HepG2 (cell line): ENCODE results near the gene SCUBE2. TPM values are rescaled to one million over a fixed set of nuclear protein-coding genes. Genes with fewer than 3 reads are reported as not detected.

Source experiments
- ATAC-seq: fragments of 200-7000 bp; cut with Tn5 transposase; 3 replicates; pipeline ENCODE4 v1.9.1; 2020; ENCODE audit warnings: mild to moderate bottlenecking, moderate library complexity
- BruUV-seq: library from RNA; stranded (reverse); fragments of 400-500 nt; replicated peaks from 2 replicates; lab custom pipeline; 2021; lab: Mats Ljungman, UMichigan
- CTCF ChIA-PET: fragments of 300-600 bp; formaldehyde crosslinking; extraction: SDS; loops from one replicate; lab custom pipeline; 2021; ENCODE audit warnings: low total read pairs, inconsistent platforms, low intra/inter-chr PET ratio; lab: Yijun Ruan, JAX
- POLR2A ChIA-PET: fragments of 350-600 bp; sonication (Branson Sonifier 250); formaldehyde crosslinking; loops from one replicate; lab custom pipeline; 2020; ENCODE audit warnings: antibody characterized with exemption, inconsistent platforms; lab: Yijun Ruan, JAX
- DNase-seq: peaks from one replicate; pipeline ENCODE4 v3.0.0-alpha.2; 2015; ENCODE audit warnings: low spot score
- FAIRE-seq: peaks from 3 replicates; lab custom pipeline; 2011; peaks lifted over from hg19 to GRCh38; lab: Jason Lieb, UNC
- H2AFZ ChIP-seq: one replicate; pipeline ENCODE4 v1.6.1; 2011; ENCODE audit warnings: low read length, inconsistent platforms
- H3K27ac ChIP-seq: fragments of 300-600 bp; 3 replicates; pipeline ENCODE4 v1.8.0; 2011; ENCODE audit warnings: mixed run types, mild to moderate bottlenecking, mixed read lengths, low read length, inconsistent platforms; ENCODE audit not compliant: insufficient read depth; ENCODE audit errors: extremely low read length
- H3K27me3 ChIP-seq, 2 experiments: fragments of 200-600 bp in 1 of 2; 2 replicates in 1 of 2; 3 replicates in 1 of 2; pipeline versions ENCODE4 v1.6.0 to v1.8.0; 2011; ENCODE audit warnings: low read length in 2 of 2, mild to moderate bottlenecking in 2 of 2, moderate library complexity in 2 of 2, inconsistent platforms in 1 of 2; ENCODE audit not compliant: insufficient read depth in 2 of 2, control insufficient read depth in 1 of 2
- H3K36me3 ChIP-seq, 2 experiments: fragments of 200-600 bp in 1 of 2; replicated peaks in 1 of 2; 2 replicates in 1 of 2; 3 replicates in 1 of 2; pipeline versions ENCODE4 v1.5.1 to v1.8.0; 2011; ENCODE audit warnings: low read length in 2 of 2, inconsistent platforms in 1 of 2; ENCODE audit not compliant: insufficient read depth in 2 of 2, control insufficient read depth in 1 of 2
- H3K4me1 ChIP-seq: 2 replicates; pipeline ENCODE4 v1.5.1; 2012; ENCODE audit warnings: low read length, inconsistent platforms; ENCODE audit not compliant: insufficient read depth
- H3K4me2 ChIP-seq: 2 replicates; pipeline ENCODE4 v1.6.0; 2011; ENCODE audit warnings: low read depth, low read length, inconsistent platforms
- H3K4me3 ChIP-seq, 3 experiments: fragments of 200-600 bp in 1 of 3; sonication (generic), shearing (Covaris generic) in 1 of 3; replicated peaks in 1 of 3; 2 replicates each; pipeline ENCODE4 v1.5.1; 2011 to 2016; ENCODE audit warnings: low read length in 3 of 3, inconsistent platforms in 2 of 3, low read depth in 2 of 3, mild to moderate bottlenecking in 2 of 3, control low read depth in 1 of 3, mixed read lengths in 1 of 3; ENCODE audit not compliant: insufficient read depth in 1 of 3
- H3K79me2 ChIP-seq: one replicate; pipeline ENCODE4 v1.6.1; 2011; ENCODE audit warnings: low read length, inconsistent platforms; ENCODE audit not compliant: insufficient read depth
- H3K9ac ChIP-seq: 2 replicates; pipeline ENCODE4 v1.6.0; 2011; ENCODE audit warnings: mild to moderate bottlenecking, low read depth, low read length, inconsistent platforms; ENCODE audit not compliant: insufficient read depth
- H3K9me3 ChIP-seq: 2 replicates; pipeline ENCODE4 v1.5.1; 2012; ENCODE audit warnings: mild to moderate bottlenecking, low read length
- H4K20me1 ChIP-seq: 2 replicates; pipeline ENCODE4 v1.6.0; 2011; ENCODE audit warnings: inconsistent platforms, mild to moderate bottlenecking, low read length, moderate library complexity; ENCODE audit not compliant: insufficient read depth
- CC2D1A ChIP-seq: sonication (generic); formaldehyde crosslinking; IDR thresholded peaks from 2 replicates; pipeline ENCODE4 v1.8.1; 2023; ENCODE audit warnings: mild to moderate bottlenecking, missing genetic modification reagents
- CREB1 ChIP-seq, 2 experiments: fragments of 450-650 bp in 1 of 2; IDR thresholded peaks; 2 replicates each; pipeline ENCODE4 v1.6.1; 2016 to 2017; ENCODE audit warnings: control low read depth in 1 of 2, mild to moderate bottlenecking in 1 of 2, missing compliant biosample characterization in 1 of 2, missing genetic modification characterization in 1 of 2
- ELF4 ChIP-seq: sonication (generic); formaldehyde crosslinking; IDR thresholded peaks from 2 replicates; pipeline ENCODE4 v1.5.0; 2020; ENCODE audit warnings: missing genetic modification reagents, mild to moderate bottlenecking, moderate library complexity, borderline replicate concordance
- HNF4G ChIP-seq, 2 experiments: sonication (generic) in 1 of 2; formaldehyde crosslinking in 1 of 2; IDR thresholded peaks; 2 replicates each; pipeline versions ENCODE4 v1.4.0 to v1.6.1; 2011 to 2020; ENCODE audit warnings: borderline replicate concordance in 2 of 2, low read depth in 2 of 2, mild to moderate bottlenecking in 2 of 2, low read length in 1 of 2, missing genetic modification reagents in 1 of 2, moderate library complexity in 1 of 2
- IRX3 ChIP-seq: sonication (generic); formaldehyde crosslinking; IDR thresholded peaks from 2 replicates; pipeline ENCODE4 v1.8.1; 2023; ENCODE audit warnings: mild to moderate bottlenecking, low read depth, missing genetic modification reagents, borderline replicate concordance
- KDM2A ChIP-seq: sonication (generic); formaldehyde crosslinking; IDR thresholded peaks from 2 replicates; pipeline ENCODE4 v1.4.0; 2020; ENCODE audit warnings: low read depth, missing genetic modification reagents, borderline replicate concordance
- MTF2 ChIP-seq: sonication (generic); formaldehyde crosslinking; IDR thresholded peaks from 2 replicates; pipeline ENCODE4 v1.5.0; 2020; ENCODE audit warnings: missing genetic modification reagents, borderline replicate concordance
- NCOA1 ChIP-seq: sonication (generic); formaldehyde crosslinking; IDR thresholded peaks from 2 replicates; pipeline ENCODE4 v1.9.0; 2021; ENCODE audit warnings: missing genetic modification reagents
- WIZ ChIP-seq: sonication (generic); formaldehyde crosslinking; IDR thresholded peaks from 2 replicates; pipeline ENCODE4 v1.5.1; 2020; ENCODE audit warnings: mild to moderate bottlenecking, missing genetic modification reagents
- XRCC5 ChIP-seq: fragments of 200-400 bp; formaldehyde crosslinking; optimal IDR thresholded peaks from 2 replicates; pipeline ENCODE3; 2017; ENCODE audit warnings: mild to moderate bottlenecking, low read length
- ZKSCAN8 ChIP-seq: IDR thresholded peaks from 2 replicates; pipeline ENCODE4 v1.6.1; 2016; ENCODE audit warnings: borderline replicate concordance, missing genetic modification reagents, missing compliant biosample characterization
- ZNF382 ChIP-seq: sonication (generic); formaldehyde crosslinking; IDR thresholded peaks from 2 replicates; pipeline ENCODE4 v1.5.0; 2020; ENCODE audit warnings: missing genetic modification reagents, mild to moderate bottlenecking, borderline replicate concordance
- ZNF543 ChIP-seq: sonication (generic); formaldehyde crosslinking; IDR thresholded peaks from 2 replicates; pipeline ENCODE4 v1.4.0; 2020; ENCODE audit warnings: mild to moderate bottlenecking, missing genetic modification reagents
- WGBS: methylation state at CpG from one replicate; pipeline ENCODE4 v1.1.6; 2017; ENCODE audit warnings: low lambda C conversion rate; 5-methylcytosine and 5-hydroxymethylcytosine counted together
- in situ Hi-C: cut with HindIII; loops from 2 replicates; pipeline ENCODE4 v1.10.0; 2017; ENCODE audit warnings: low pct_unique_long_range_greater_than_20kb; ENCODE audit not compliant: extremely low pct_ligation_motif_present
- intact Hi-C: fragments of 100-400 bp; cut with micrococcal nuclease; formaldehyde crosslinking; loops from one replicate; pipeline ENCODE4 v1.10.0; 2022; ENCODE audit not compliant: unreplicated experiment
- polyA plus RNA-seq, 8 experiments: library from polyadenylated mRNA; depleted of rRNA in 3 of 8; stranded (reverse) in 7 of 8; unstranded in 1 of 8; fragments of >200 nt; fragmentation: Illumina TruSeq in 4 of 8; extraction: Trizol in 4 of 8; gene quantifications; 2 replicates each; pipeline versions ENCODE4 v1.2.1 to v1.2.3, GENCODE V29; 2011 to 2016; ENCODE audit warnings: low read depth in 4 of 8, missing spikeins in 1 of 8, mixed read lengths in 1 of 8; ENCODE audit not compliant: insufficient read depth in 1 of 8
- total RNA-seq, 5 experiments: library from RNA; depleted of rRNA; stranded (reverse); fragments of >200 nt; fragmentation: Illumina TruSeq; extraction: Trizol; gene quantifications; 2 replicates each; pipeline ENCODE4 v1.2.3, GENCODE V29; 2016; ENCODE audit warnings: low read depth in 1 of 5
- TF ChIP-seq, protein P1 (sequence below): sonication (generic); formaldehyde crosslinking; IDR thresholded peaks from 2 replicates; pipeline ENCODE4 v1.5.1; 2020; ENCODE audit warnings: mild to moderate bottlenecking, missing genetic modification reagents, moderate library complexity
- TF ChIP-seq, protein P2 (sequence below): sonication (generic); formaldehyde crosslinking; IDR thresholded peaks from 2 replicates; pipeline ENCODE4 v1.5.1; 2020; ENCODE audit warnings: missing genetic modification reagents, mild to moderate bottlenecking, borderline replicate concordance
- TF ChIP-seq, protein P3 (sequence below): sonication (generic); formaldehyde crosslinking; IDR thresholded peaks from 2 replicates; pipeline ENCODE4 v1.4.0; 2020; ENCODE audit warnings: missing genetic modification reagents

SCUBE2 gene
- total and polyA plus RNA-seq, 2 of the 13 experiments (the other 11 are each of a cell fraction or from before 2014, with no cell fraction given), result 0.09 TPM; not detected in 1

DNA sequence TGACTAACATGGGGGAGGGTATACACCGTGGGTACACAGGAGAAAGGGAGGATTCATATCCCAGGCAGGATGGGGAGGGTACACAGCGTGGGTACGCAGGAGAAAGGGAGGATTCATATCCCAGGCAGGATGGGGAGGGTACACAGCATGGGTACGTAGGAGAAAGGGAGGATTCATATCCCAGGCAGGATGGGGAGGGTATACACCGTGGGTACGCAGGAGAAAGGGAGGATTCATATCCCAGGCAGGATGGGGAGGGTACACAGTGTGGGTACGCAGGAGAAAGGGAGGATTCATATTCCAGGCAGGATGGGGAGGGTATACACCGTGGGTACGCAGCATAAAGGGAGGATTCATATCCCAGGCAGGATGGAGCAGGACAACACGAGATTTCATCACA, 51.0 kb downstream of the SCUBE2 start (continued):
- TF ChIP-seq, protein P1, sequence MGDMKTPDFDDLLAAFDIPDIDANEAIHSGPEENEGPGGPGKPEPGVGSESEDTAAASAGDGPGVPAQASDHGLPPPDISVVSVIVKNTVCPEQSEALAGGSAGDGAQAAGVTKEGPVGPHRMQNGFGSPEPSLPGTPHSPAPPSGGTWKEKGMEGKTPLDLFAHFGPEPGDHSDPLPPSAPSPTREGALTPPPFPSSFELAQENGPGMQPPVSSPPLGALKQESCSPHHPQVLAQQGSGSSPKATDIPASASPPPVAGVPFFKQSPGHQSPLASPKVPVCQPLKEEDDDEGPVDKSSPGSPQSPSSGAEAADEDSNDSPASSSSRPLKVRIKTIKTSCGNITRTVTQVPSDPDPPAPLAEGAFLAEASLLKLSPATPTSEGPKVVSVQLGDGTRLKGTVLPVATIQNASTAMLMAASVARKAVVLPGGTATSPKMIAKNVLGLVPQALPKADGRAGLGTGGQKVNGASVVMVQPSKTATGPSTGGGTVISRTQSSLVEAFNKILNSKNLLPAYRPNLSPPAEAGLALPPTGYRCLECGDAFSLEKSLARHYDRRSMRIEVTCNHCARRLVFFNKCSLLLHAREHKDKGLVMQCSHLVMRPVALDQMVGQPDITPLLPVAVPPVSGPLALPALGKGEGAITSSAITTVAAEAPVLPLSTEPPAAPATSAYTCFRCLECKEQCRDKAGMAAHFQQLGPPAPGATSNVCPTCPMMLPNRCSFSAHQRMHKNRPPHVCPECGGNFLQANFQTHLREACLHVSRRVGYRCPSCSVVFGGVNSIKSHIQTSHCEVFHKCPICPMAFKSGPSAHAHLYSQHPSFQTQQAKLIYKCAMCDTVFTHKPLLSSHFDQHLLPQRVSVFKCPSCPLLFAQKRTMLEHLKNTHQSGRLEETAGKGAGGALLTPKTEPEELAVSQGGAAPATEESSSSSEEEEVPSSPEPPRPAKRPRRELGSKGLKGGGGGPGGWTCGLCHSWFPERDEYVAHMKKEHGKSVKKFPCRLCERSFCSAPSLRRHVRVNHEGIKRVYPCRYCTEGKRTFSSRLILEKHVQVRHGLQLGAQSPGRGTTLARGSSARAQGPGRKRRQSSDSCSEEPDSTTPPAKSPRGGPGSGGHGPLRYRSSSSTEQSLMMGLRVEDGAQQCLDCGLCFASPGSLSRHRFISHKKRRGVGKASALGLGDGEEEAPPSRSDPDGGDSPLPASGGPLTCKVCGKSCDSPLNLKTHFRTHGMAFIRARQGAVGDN (CRISPR knock-in tag), result no peak
- TF ChIP-seq, protein P2, sequence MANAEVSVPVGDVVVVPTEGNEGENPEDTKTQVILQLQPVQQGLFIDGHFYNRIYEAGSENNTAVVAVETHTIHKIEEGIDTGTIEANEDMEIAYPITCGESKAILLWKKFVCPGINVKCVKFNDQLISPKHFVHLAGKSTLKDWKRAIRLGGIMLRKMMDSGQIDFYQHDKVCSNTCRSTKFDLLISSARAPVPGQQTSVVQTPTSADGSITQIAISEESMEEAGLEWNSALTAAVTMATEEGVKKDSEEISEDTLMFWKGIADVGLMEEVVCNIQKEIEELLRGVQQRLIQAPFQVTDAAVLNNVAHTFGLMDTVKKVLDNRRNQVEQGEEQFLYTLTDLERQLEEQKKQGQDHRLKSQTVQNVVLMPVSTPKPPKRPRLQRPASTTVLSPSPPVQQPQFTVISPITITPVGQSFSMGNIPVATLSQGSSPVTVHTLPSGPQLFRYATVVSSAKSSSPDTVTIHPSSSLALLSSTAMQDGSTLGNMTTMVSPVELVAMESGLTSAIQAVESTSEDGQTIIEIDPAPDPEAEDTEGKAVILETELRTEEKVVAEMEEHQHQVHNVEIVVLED (CRISPR knock-in tag), result no peak
- no peak for TF ChIP-seq ZNF543 (CRISPR knock-in tag)

DNA sequence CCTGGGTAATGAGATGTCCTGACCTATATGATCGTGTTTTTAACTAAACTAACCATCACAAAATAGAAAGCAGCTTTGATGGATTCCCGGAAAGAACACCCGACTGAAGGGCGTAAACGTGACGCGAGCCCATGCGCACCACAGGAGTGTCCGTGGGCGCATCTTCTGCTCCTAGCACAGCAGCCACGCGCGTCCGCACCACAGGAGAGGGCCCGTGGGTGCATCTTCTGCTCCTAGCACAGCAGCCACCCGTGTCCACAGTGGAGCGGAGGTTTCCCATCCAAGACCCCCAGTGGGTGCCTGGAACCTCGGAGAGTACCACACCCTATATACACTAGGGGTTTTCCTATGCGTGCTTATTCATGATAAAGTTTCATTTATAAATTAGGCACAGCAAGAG, 51.5 kb downstream of the SCUBE2 start:
- DNase-seq (no peak), ATAC-seq (no peak), FAIRE-seq (no peak)
- no TSS peak for BruUV-seq
- Histone ChIP-seq H3K79me2 (no peaks in the 10 kb centered on the region), H3K4me1 (no peaks in the 10 kb centered on the region), H3K9me3 (no peaks in the 10 kb centered on the region), H4K20me1 (no peaks in the 10 kb centered on the region), H3K36me3 (no peaks in the 10 kb centered on the region), H3K4me3 (no peak overlapping the region), H3K27me3 (peaks cover 4 to 34% of the 10 kb centered on the region in 2 experiments; a peak in 4 of 5 replicates), H2AFZ (no peak overlapping the region), H3K9ac (no peak overlapping the region), H3K27ac (no peak overlapping the region), H3K4me2 (no peak overlapping the region)
- ChIA-PET POLR2A (no interaction called here), CTCF (no interaction called here)
- in situ Hi-C loops (no loop called here), intact Hi-C loops (loop anchor here (1.0 kb wide), 1 partner anchor 26 kb away; no protein-coding TSS in a partner anchor)
- WGBS, result 66% methylated on average over 19 of the region's 19 CpGs
- TF ChIP-seq ZNF382 (CRISPR knock-in tag), result no peak
- no peak for TF ChIP-seq ZKSCAN8
- no peak for TF ChIP-seq KDM2A (CRISPR knock-in tag)
- no peak for TF ChIP-seq NCOA1 (CRISPR knock-in tag)
- no peak for TF ChIP-seq XRCC5
- TF ChIP-seq CREB1 (IDR thresholded peaks at IDR 0.05), result no peak
- no peak for TF ChIP-seq CREB1 (CRISPR knock-in tag; IDR thresholded peaks at IDR 0.05)
- no peak for TF ChIP-seq MTF2
- no peak for TF ChIP-seq CC2D1A (CRISPR knock-in tag)
- TF ChIP-seq, protein P3, sequence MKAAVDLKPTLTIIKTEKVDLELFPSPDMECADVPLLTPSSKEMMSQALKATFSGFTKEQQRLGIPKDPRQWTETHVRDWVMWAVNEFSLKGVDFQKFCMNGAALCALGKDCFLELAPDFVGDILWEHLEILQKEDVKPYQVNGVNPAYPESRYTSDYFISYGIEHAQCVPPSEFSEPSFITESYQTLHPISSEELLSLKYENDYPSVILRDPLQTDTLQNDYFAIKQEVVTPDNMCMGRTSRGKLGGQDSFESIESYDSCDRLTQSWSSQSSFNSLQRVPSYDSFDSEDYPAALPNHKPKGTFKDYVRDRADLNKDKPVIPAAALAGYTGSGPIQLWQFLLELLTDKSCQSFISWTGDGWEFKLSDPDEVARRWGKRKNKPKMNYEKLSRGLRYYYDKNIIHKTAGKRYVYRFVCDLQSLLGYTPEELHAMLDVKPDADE (CRISPR knock-in tag), result no peak
- TF ChIP-seq HNF4G (IDR thresholded peaks at IDR 0.05; ENCODE audit: borderline replicate concordance, low read depth, low read length), result no peak
- no peak for TF ChIP-seq HNF4G (CRISPR knock-in tag; IDR thresholded peaks at IDR 0.05; ENCODE audit: borderline replicate concordance, low read depth)
- no peak for TF ChIP-seq IRX3 (CRISPR knock-in tag)
- TF ChIP-seq ELF4 (CRISPR knock-in tag), result no peak
- no peak for TF ChIP-seq WIZ
